Activated T-helper 9 cell treated with anti-CD3 and anti-CD28 coated beads, Interleukin-2, amount 50 U/mL, for 16 hours (primary cell): ENCODE measurements around the gene BANP.

Experiments
- DNase-seq: peaks from one replicate; pipeline ENCODE4 v3.0.0-alpha.2; 2020; ENCODE audit warnings: low read depth

BANP gene

GRCh38 chr16:87951552-87952538 is 611 bp downstream of the BANP start:
- no peak for DNase-seq

- no peak for DNase-seq
Measured at GRCh38 chr16:87952751-87953150, 1.5 kb downstream of the BANP start.

- DNase-seq = no peak
Measured at GRCh38 chr16:87953308-87954215, 2.3 kb downstream of the BANP start.

GRCh38 chr16:87954361-87954760 is 3.1 kb downstream of the BANP start:
- DNase-seq = no peak

- no peak for DNase-seq
Measured at GRCh38 chr16:87954826-87955225, 3.6 kb downstream of the BANP start.

- no peak for DNase-seq
Measured at GRCh38 chr16:87955302-87956097, 4.3 kb downstream of the BANP start.

GRCh38 chr16:87956098-87956364 is 4.8 kb downstream of the BANP start:
- no peak for DNase-seq

- DNase-seq = peak; percentile 54
Measured at GRCh38 chr16:87956365-87957231, 5.4 kb downstream of the BANP start.

GRCh38 chr16:87957296-87958094 is 6.3 kb downstream of the BANP start:
- DNase-seq = no peak

- DNase-seq = no peak
Measured at GRCh38 chr16:87958632-87959031, 7.4 kb downstream of the BANP start.

- DNase-seq = no peak
Measured at GRCh38 chr16:87959391-87959990, 8.3 kb downstream of the BANP start.

- no peak for DNase-seq
Measured at GRCh38 chr16:87960296-87960695, 9.1 kb downstream of the BANP start.

GRCh38 chr16:87960852-87961251 is 9.6 kb downstream of the BANP start:
- no peak for DNase-seq

- no peak for DNase-seq
Measured at GRCh38 chr16:87961623-87962022, 10.4 kb downstream of the BANP start.

GRCh38 chr16:87963400-87963799 is 12.2 kb downstream of the BANP start:
- peak; percentile 55 for DNase-seq

- no peak for DNase-seq
Measured at GRCh38 chr16:87964049-87964659, 12.9 kb downstream of the BANP start.

- no peak for DNase-seq
Measured at GRCh38 chr16:87965417-87965816, 14.2 kb downstream of the BANP start.

GRCh38 chr16:87966064-87966645 is 14.9 kb downstream of the BANP start:
- DNase-seq = no peak

GRCh38 chr16:87966685-87967185 is 15.5 kb downstream of the BANP start:
- DNase-seq = no peak
